Endodermal cell (in vitro differentiated cells): ENCODE results near the gene OR11A1. TPM values are rescaled to one million over a fixed set of nuclear protein-coding genes. Genes with fewer than 3 reads are reported as not detected.

Experiments used
- DNase-seq: peaks from one replicate; pipeline ENCODE4 v3.0.0-alpha.2; 2017
- H3K27ac ChIP-seq: 2 replicates; pipeline ENCODE4 v1.5.1; 2013; ENCODE audit warnings: mild to moderate bottlenecking, low read depth, low read length, moderate library complexity
- H3K27me3 ChIP-seq: 2 replicates; pipeline ENCODE4 v1.6.1; 2013; ENCODE audit warnings: mild to moderate bottlenecking, low read length, moderate library complexity; ENCODE audit not compliant: insufficient read depth, control insufficient read depth, poor library complexity, severe bottlenecking
- H3K36me3 ChIP-seq: 2 replicates; pipeline ENCODE4 v1.7.0; 2013; ENCODE audit warnings: mild to moderate bottlenecking, low read length, moderate library complexity; ENCODE audit not compliant: control insufficient read depth, insufficient read depth
- H3K4me1 ChIP-seq: one replicate; pipeline ENCODE4 v1.7.0; 2013; ENCODE audit warnings: low read length; ENCODE audit not compliant: control insufficient read depth, insufficient read depth
- H3K4me3 ChIP-seq: 2 replicates; pipeline ENCODE4 v1.5.1; 2013; ENCODE audit warnings: mild to moderate bottlenecking, low read length, moderate library complexity
- H3K9ac ChIP-seq: 2 replicates; pipeline ENCODE4 v1.6.1; 2013; ENCODE audit warnings: mild to moderate bottlenecking, low read length, moderate library complexity; ENCODE audit not compliant: poor library complexity, severe bottlenecking; ENCODE audit errors: extremely low read depth
- H3K9me3 ChIP-seq: 2 replicates; pipeline ENCODE4 v1.6.1; 2013; ENCODE audit warnings: mild to moderate bottlenecking, low read length, moderate library complexity; ENCODE audit not compliant: control insufficient read depth
- H3K27ac Mint-ChIP-seq: 2 replicates; pipeline ENCODE4 v1.8.0; 2020; ENCODE audit warnings: mixed read lengths
- H3K27me3 Mint-ChIP-seq: 2 replicates; pipeline ENCODE4 v1.8.0; 2021; ENCODE audit warnings: mild to moderate bottlenecking, mixed read lengths; ENCODE audit not compliant: insufficient read depth
- H3K36me3 Mint-ChIP-seq: 2 replicates; pipeline ENCODE4 v1.8.0; 2020; ENCODE audit warnings: low read depth, mixed read lengths
- H3K4me1 Mint-ChIP-seq: 2 replicates; pipeline ENCODE4 v1.8.0; 2020; ENCODE audit warnings: mixed read lengths
- H3K4me3 Mint-ChIP-seq: 2 replicates; pipeline ENCODE4 v1.8.0; 2020; ENCODE audit warnings: mild to moderate bottlenecking, moderate library complexity, mixed read lengths
- H3K9me3 Mint-ChIP-seq: 2 replicates; pipeline ENCODE4 v1.8.0; 2020; ENCODE audit warnings: mild to moderate bottlenecking, mixed read lengths
- WGBS, 2 experiments: methylation state at CpG; one replicate each; pipeline versions ENCODE4 v1.1.5 to v1.1.7; 2013; ENCODE audit warnings: missing lambda C conversion rate in 2 of 2, mixed read lengths in 1 of 2; ENCODE audit not compliant: insufficient coverage in 1 of 2, insufficient read length in 1 of 2; 5-methylcytosine and 5-hydroxymethylcytosine counted together
- total RNA-seq, 2 donors: library from RNA; stranded (reverse); fragmentation: NEBNext Ultra II Directional in 1 of 2; extraction: Animal tissue kit (Norgen Biotek cat#: 25700) in 1 of 2; gene quantifications; 2 replicates in 1 of 2; 3 replicates in 1 of 2; pipeline ENCODE4 v1.2.1, GENCODE V29; 2021
- TF ChIP-seq, protein P1 (sequence below): fragments of 200-600 bp; sonication (generic); conservative IDR thresholded peaks from 2 replicates; pipeline ENCODE4 v1.5.0; 2021; ENCODE audit warnings: antibody characterized with exemption, mild to moderate bottlenecking

OR11A1 gene
- total RNA-seq, 2 donors from 2014 or later = not detected

DNA sequence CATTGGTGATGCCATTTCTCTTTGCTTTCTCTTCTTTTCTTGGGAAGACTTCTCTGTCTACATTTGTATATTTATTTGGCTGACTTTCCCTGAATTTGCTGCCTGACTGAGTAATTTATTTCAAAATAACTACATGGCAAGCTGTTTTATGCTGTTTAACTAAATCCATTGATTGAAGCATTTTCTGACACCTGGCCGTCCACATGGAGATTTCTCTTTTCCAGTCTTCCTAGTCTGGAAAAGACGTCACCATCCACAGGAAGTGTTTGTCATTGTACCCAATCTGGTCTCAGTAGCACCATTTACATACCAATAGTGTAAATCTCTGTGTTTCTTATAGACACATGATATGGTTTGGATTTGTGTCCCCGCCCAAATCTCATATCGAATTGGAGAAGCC, 40.1 kb upstream of the OR11A1 start:
- Histone ChIP-seq H3K36me3 (no peaks in the 10 kb centered on the region), H3K4me3 (no peak overlapping the region), H3K27ac (no peak overlapping the region), H3K4me1 (no peaks in the 10 kb centered on the region), H3K27me3 (no peaks in the 10 kb centered on the region), H3K9me3 (no peaks in the 10 kb centered on the region), H3K9ac (no peak overlapping the region)
- 85% methylated on average over 4 of the region's 4 CpGs; no CpG with 5 or more reads in 1 of the 2 experiments for WGBS, 2 experiments
- no peaks in the 10 kb centered on the region for H3K27me3 Mint-ChIP-seq
- DNase-seq = peak; percentile 7
- H3K4me1 Mint-ChIP-seq = no peaks in the 10 kb centered on the region
- TF ChIP-seq, protein P1, sequence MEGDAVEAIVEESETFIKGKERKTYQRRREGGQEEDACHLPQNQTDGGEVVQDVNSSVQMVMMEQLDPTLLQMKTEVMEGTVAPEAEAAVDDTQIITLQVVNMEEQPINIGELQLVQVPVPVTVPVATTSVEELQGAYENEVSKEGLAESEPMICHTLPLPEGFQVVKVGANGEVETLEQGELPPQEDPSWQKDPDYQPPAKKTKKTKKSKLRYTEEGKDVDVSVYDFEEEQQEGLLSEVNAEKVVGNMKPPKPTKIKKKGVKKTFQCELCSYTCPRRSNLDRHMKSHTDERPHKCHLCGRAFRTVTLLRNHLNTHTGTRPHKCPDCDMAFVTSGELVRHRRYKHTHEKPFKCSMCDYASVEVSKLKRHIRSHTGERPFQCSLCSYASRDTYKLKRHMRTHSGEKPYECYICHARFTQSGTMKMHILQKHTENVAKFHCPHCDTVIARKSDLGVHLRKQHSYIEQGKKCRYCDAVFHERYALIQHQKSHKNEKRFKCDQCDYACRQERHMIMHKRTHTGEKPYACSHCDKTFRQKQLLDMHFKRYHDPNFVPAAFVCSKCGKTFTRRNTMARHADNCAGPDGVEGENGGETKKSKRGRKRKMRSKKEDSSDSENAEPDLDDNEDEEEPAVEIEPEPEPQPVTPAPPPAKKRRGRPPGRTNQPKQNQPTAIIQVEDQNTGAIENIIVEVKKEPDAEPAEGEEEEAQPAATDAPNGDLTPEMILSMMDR = no peak
- H3K27ac Mint-ChIP-seq = no peak overlapping the region
- H3K4me3 Mint-ChIP-seq = no peak overlapping the region
- no peaks in the 10 kb centered on the region for H3K9me3 Mint-ChIP-seq
- H3K36me3 Mint-ChIP-seq = no peaks in the 10 kb centered on the region

DNA sequence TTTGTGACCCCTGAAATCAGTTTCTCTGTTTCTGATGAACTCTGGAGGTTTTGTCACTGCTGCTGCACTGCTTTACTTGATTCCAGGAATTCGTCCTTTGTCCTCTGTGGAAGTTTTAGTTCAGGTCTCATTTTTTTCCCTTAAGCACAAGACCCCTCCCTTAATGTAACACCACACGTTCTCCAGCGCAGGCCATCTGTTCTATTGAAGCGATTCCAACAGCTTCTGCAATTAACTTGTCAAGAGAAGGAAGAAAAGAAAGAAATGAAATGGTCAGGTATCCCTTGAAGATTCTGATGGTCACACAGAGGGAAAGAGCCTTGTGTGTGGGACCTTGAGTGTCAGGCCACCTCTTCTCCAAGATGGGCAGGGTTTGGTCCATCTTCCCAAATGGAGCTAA, 38.7 kb upstream of the OR11A1 start:
- Mint-ChIP-seq H3K27me3 (no peaks in the 10 kb centered on the region), H3K27ac (no peak overlapping the region), H3K4me3 (no peak overlapping the region), H3K4me1 (no peaks in the 10 kb centered on the region), H3K9me3 (no peaks in the 10 kb centered on the region), H3K36me3 (no peaks in the 10 kb centered on the region)
- H3K36me3 ChIP-seq = no peaks in the 10 kb centered on the region
- 89 to 100% methylated on average over 2 to 4 of the region's 4 CpGs for WGBS, 2 experiments
- H3K4me3 ChIP-seq = no peak overlapping the region
- TF ChIP-seq, protein P1 = no peak
- DNase-seq = no peak
- no peak overlapping the region for H3K27ac ChIP-seq
- no peak overlapping the region for H3K9ac ChIP-seq
- no peaks in the 10 kb centered on the region for H3K4me1 ChIP-seq
- peaks cover 8% of the 10 kb centered on the region for H3K9me3 ChIP-seq
- no peaks in the 10 kb centered on the region for H3K27me3 ChIP-seq

DNA sequence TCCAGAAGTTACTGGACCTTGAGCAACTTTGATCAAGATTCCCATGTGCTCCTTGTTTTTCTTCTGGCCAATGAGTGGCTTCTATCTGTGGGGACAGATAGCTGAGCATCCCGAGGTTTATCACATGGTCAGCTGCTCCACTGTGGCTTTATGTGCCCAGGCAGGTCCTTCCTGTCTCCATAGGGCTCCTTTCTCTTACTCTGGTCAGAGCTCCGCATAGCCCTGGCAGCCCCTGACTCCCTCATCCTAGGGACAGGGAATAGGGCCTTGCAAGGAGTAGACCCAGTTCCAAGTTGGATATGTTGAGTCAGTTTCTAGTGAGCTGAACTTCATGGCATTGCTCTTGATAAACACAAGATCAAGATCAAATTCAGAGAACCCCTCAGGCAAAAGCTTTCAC, 37.3 kb upstream of the OR11A1 start:
- no peaks in the 10 kb centered on the region for H3K9me3 Mint-ChIP-seq
- Histone ChIP-seq H3K9ac (no peak overlapping the region), H3K4me3 (no peak overlapping the region), H3K36me3 (no peaks in the 10 kb centered on the region), H3K27me3 (no peaks in the 10 kb centered on the region), H3K9me3 (peaks cover 8% of the 10 kb centered on the region), H3K4me1 (no peaks in the 10 kb centered on the region), H3K27ac (no peak overlapping the region)
- no peak overlapping the region for H3K4me3 Mint-ChIP-seq
- no peaks in the 10 kb centered on the region for H3K4me1 Mint-ChIP-seq
- WGBS, 2 experiments = 89% methylated on average over 2 of the region's 2 CpGs; no CpG with 5 or more reads in 1 of the 2 experiments
- TF ChIP-seq, protein P1 = no peak
- DNase-seq = no peak
- no peaks in the 10 kb centered on the region for H3K36me3 Mint-ChIP-seq
- H3K27ac Mint-ChIP-seq = no peak overlapping the region
- no peaks in the 10 kb centered on the region for H3K27me3 Mint-ChIP-seq
